Stimulated activated CD4-positive, alpha-beta T cell treated with anti-CD3 and anti-CD28 coated beads, TNF-alpha, amount 100 ng/mL, for 1 hour (primary cell): Measurements from ENCODE around the gene MAP1LC3A.
A peak's percentile ranks its signal among the peaks of the same experiment; 100 is the strongest.

ENCODE experiments used
- DNase-seq, 3 donors: peaks; one replicate each; pipeline ENCODE4 v3.0.0-alpha.2; 2020; ENCODE audit warnings: low read depth in 3 of 3, low spot score in 1 of 3

The MAP1LC3A gene

GRCh38 chr20:34528921-34529297 lies 29.6 kb upstream of the MAP1LC3A start:
- no peak for DNase-seq

- no peak for DNase-seq
Observed at GRCh38 chr20:34529742-34530141, 28.8 kb upstream of the MAP1LC3A start.

DNA sequence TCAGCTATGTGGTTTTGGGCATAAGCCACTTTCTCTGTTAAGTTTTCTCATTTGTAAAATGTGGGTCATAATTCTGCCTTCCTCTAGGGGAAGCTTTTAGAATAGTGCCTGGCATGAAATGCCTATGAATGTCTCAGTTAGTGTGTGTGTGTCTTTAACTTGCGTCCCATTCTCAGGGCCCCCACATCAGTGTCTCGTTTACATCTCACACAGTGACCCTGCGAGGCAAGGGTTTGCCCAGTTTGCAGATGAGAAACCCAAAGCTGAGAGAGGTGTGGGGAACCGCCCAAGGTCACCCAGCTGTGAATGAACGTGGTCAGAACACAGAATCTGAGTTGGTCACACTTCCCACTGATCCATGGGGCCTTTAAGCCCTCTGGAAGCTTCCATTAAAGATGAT lies 28.2 kb upstream of the MAP1LC3A start:
- no peak for DNase-seq

- no peak for DNase-seq
Observed at GRCh38 chr20:34531608-34532265, 26.8 kb upstream of the MAP1LC3A start.

DNA sequence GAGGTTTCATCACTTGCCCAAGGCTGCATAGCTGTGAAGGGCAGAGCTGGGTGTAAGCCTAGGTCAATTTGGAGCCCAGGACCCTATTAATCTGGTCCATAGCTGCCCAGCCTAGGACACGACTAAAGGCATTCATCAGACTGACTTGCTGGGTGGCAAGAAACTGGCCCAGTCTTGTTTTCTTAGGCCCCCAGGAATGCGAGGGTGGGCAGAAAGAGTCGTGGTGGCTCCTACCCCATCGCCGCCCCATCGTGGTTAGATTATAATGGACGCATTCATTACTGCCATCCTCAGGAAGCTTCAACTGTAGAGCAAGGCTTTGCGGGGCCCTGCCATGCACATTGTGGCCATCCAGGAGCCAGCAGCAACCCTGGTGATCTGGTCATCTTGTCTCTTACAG lies 26.2 kb upstream of the MAP1LC3A start:
- DNase-seq = no peak

- DNase-seq = no peak
Observed at GRCh38 chr20:34532756-34533155, 25.8 kb upstream of the MAP1LC3A start.

- no peak for DNase-seq
Observed at GRCh38 chr20:34534391-34535165, 23.9 kb upstream of the MAP1LC3A start.

GRCh38 chr20:34535301-34535840 lies 23.1 kb upstream of the MAP1LC3A start:
- DNase-seq = no peak

DNA sequence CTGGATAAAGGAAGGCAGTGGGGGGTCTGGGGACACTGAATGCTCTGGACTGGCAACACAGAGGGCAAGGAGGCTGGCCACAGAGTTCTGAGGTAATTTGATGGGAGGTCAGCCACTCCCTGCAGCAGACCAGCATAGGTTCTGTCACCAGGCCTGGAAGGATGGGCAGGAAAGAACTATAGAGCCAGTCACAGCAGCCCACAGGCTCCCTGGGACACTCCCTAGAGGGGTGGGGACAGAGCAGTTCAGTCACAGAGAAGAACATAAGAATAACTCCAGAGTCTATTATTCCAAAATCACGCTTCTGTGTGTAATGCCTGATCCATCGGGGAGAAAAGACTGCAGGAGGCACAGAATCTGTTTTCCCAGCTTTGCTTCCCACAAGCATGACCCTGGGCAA lies 22.7 kb upstream of the MAP1LC3A start:
- no peak for DNase-seq

- peak in 1 of 3 donors; percentile 39 for DNase-seq
Observed at GRCh38 chr20:34536798-34537394, 21.6 kb upstream of the MAP1LC3A start.

DNA sequence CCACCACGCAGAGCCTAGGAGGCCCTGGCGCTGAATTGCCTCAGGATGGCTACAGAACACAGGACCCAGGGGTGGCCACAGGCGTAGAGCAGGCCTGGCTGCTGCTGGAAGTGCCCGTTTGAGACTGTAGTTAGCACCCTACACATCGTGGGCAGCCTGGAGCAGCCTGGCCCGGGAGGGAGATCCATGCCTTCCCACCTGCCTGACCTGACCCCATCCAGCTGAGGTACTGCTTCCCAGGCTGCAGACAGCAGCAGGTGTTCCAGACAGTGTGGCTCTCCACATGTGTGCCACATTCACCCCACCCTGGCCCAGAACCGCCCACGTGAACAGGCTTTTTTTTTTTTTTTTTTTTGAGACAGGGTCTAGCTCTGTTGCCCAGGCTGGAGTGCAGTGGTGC lies 20.9 kb upstream of the MAP1LC3A start:
- no peak for DNase-seq

DNA sequence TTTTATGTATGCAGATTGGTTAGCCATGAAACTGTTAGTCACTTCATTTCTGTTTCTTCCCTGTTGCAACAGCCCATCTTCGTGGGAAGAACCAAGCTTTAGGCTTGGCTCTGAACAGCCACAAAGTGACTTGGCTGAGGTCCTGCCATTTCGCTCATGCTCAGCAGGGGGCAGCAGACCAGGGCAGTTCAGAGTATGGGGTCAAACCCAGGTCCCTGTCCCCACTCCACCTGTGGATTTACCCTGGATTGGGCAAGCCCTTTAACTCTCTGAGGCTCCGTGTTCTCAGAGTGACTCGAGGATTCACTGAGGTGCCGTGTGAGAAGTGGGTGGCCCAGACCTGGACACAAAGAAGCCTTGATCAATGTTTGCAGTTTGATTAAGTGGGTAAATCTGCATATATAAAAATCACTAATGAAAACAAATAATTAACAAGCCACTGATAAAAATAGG lies 19.8 kb upstream of the MAP1LC3A start:
- peak in 1 of 3 donors; percentile 39 for DNase-seq

GRCh38 chr20:34539756-34540155 lies 18.8 kb upstream of the MAP1LC3A start:
- DNase-seq = no peak

GRCh38 chr20:34540596-34541263 lies 17.8 kb upstream of the MAP1LC3A start:
- no peak for DNase-seq

GRCh38 chr20:34541264-34541901 lies 17.1 kb upstream of the MAP1LC3A start:
- no peak for DNase-seq

GRCh38 chr20:34541917-34542316 lies 16.6 kb upstream of the MAP1LC3A start:
- no peak for DNase-seq

DNA sequence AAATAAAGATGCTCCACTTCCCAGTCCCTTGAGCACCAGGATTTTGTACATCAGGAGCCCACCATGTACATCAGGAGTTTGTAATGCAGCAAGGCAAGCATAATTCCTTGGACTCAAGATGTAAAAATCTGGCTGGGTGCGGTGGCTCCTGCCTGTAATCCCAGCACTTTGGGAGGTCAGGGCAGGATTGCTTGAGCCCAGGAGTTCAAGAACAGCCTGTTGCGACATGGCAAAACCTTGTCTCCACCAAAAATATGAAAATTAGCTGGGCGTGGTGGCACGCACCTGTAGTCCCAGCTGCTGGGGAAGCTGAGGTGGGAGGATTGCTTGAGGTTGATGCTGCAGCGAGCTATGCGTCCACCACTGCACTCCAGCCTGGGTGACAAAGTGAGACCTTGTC lies 16.1 kb upstream of the MAP1LC3A start:
- no peak for DNase-seq

DNA sequence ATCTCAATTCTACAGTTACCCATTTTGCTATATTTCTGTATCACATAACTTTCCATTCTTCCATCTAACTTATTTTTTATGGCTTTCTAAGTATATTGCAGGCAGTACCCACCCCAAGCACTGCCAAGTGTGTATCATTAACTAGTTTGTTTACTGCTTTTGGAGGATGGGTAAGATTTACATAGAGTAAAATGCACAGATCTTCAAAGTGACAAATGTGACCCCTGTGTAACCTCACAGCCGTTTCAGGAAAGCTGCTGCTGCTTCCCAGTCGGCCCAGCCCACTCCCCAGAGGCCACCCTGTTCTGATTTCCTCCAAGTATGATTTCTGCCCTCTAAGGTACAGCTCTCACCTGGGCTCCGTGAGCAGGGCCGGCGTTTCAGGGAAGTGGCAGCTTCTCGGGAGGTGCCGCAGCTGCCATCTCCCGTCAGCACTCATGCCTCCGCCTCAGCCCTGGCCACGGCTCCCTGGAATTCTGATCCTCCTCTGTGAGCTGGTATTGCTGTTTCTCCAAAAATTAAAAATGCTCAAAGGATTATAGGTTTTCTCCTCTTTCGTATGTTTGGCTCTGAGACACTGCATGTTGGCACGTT lies 15.0 kb upstream of the MAP1LC3A start:
- DNase-seq = no peak

DNA sequence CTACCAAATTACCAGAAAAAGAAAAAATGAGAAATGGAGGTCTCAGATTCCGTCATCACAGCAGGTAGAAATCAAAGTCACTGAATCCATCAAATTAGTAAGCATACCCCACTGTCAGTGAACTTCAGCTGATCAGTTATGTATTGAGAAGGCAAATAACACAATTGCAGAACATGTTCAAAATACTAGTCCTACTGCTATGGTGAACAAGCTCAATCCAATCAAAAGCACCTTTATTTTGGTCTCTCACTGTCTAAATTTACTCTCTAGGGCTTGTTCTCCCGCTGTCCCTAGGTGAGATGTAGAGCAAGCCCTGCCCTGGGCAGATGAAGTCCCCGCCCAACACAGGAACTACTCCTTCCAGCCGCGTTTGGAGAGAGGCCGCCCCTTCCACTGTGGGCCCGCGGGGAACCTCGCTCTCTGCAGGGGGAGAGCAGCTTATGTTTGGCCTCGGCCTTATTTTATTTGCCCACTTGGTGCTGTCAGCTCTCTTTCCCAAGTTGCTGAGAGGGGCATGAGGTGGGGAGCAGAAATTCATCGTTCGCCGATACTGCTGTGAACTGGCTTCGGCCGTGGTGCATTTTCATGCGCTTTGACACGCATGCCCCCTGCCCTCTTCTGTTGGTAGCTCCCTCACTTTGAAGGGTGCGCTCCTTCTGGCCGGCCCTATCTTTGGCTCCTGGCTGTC lies 14.3 kb upstream of the MAP1LC3A start:
- DNase-seq = no peak

DNA sequence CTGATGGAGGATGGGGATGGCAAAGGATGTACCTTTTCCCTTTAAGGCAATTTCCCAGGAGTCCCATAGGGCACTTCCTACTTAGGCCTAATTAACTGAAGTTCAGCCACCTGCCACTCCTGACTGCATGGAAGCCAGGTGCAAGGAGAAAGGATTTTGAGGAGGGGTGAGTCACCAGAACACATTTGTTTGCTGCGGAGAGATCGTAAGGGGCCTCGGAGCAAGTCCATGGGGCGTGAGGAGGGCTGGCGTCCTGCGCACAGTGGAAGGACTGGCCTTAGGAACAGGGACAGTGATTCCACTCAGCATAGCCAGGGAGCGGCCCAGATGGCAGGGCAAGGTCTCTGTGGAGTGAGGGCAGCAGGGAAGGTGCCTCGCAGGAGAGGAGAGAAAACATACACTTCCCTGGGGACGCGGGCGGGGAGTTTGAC lies 11.8 kb upstream of the MAP1LC3A start:
- DNase-seq = no peak
